Esophagus squamous epithelium (tissue), 4 donors: ENCODE results near the gene COG4.

ENCODE experiments used
- CTCF ChIP-seq, 6 experiments: fragments of 450-650 bp in 4 of 6; fragments of 200-600 bp in 2 of 6; sonication (generic) in 2 of 6; IDR thresholded peaks; one replicate each; pipeline ENCODE4 v1.5.1; 2016 to 2019; ENCODE audit warnings: antibody characterized with exemption in 6 of 6, mild to moderate bottlenecking in 4 of 6, moderate library complexity in 4 of 6
- POLR2A ChIP-seq, 4 donors: fragments of 450-650 bp; IDR thresholded peaks; one replicate each; pipeline ENCODE4 v1.6.1; 2017; ENCODE audit warnings: antibody characterized with exemption in 4 of 4, mild to moderate bottlenecking in 4 of 4, moderate library complexity in 3 of 4

GRCh38 chr16:70571623-70572022 is 48.3 kb upstream of the COG4 start:
- TF ChIP-seq POLR2A (IDR thresholded peaks at IDR 0.05) (no peak), CTCF (IDR thresholded peaks at IDR 0.05) (no peak)
